ENCODE measurements around the gene RAVER2.

DNA sequence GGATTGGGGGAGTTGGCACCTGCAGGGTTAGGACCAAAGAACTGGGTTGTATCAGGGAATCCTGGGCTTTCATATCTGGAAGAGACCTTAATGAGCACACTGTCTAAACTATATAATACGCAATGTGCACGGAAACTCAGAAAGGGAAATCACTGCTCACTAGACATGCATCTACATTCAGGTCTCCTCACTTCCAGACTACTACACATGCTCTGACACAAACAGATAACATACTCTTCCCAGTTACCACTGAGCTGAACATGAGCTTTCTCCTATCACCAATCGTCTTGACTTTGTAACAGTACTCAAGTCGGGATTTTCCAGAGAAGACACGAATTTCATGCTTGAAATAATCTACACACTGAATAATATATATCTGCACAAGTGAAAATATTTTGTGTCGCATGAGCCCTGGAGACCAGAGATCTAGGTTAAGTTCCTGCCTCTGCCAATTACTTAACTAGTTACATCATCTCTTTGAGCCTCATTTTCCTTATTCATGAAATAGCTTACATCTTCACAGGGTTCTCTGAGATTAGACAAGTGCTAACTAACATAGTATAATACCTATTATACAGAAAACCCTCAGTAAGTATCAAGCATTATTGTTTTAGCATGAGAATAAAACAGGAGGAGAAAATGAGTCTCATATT lies 120.4 kb downstream of the RAVER2 start:
- TF ChIP-seq CTCF (conservative IDR thresholded peaks at IDR 0.05 in 1 of 2, IDR thresholded peaks at IDR 0.05 in 1 of 2; ENCODE audit: extremely low read depth in 1 of 2, insufficient read depth in 1 of 2, low read depth in 1 of 2, low read length in 2 of 2) (no peak), EZH2 (IDR thresholded peaks at IDR 0.05; ENCODE audit: borderline replicate concordance, low read length) (no peak)
